WTC11 (cell line): Measurements from ENCODE around the gene TSPAN18. TPM values are rescaled to one million over a fixed set of nuclear protein-coding genes. Genes with fewer than 3 reads are reported as not detected.
A peak's percentile ranks its signal among the peaks of the same experiment; 100 is the strongest.

Source experiments
- ATAC-seq: fragments of 200-7000 bp; cut with Tn5 transposase; 2 replicates; pipeline ENCODE4 v1.10.0; 2021; ENCODE audit warnings: mild to moderate bottlenecking, moderate library complexity
- CTCF ChIA-PET: fragments of 300-600 bp; sonication (Branson Sonifier 250); formaldehyde crosslinking; loops from one replicate; lab custom pipeline; 2021; ENCODE audit warnings: antibody characterized with exemption; lab: Charles Lee
- POLR2A ChIA-PET: fragments of 350-600 bp; sonication (Branson Sonifier 250); formaldehyde crosslinking; loops from one replicate; lab custom pipeline; 2021; ENCODE audit warnings: antibody characterized with exemption; lab: Charles Lee
- DNase-seq: peaks from one replicate; pipeline ENCODE4 v3.0.0; 2021; ENCODE audit warnings: low spot score
- H3K27ac Mint-ChIP-seq: 2 replicates; pipeline ENCODE4 v1.8.0; 2021; ENCODE audit warnings: mixed read lengths
- H3K27me3 Mint-ChIP-seq: 2 replicates; pipeline ENCODE4 v1.8.0; 2021; ENCODE audit warnings: low read depth, mild to moderate bottlenecking, moderate library complexity, mixed read lengths
- H3K36me3 Mint-ChIP-seq: 2 replicates; pipeline ENCODE4 v1.8.0; 2021; ENCODE audit warnings: mixed read lengths
- H3K4me1 Mint-ChIP-seq: 2 replicates; pipeline ENCODE4 v1.8.0; 2022; ENCODE audit warnings: mixed read lengths
- H3K4me3 Mint-ChIP-seq: 2 replicates; pipeline ENCODE4 v1.8.0; 2021; ENCODE audit warnings: mild to moderate bottlenecking, moderate library complexity, mixed read lengths
- H3K9me3 Mint-ChIP-seq: 2 replicates; pipeline ENCODE4 v1.8.0; 2021; ENCODE audit warnings: mixed read lengths
- AFF4 ChIP-seq: sonication (generic); formaldehyde crosslinking; IDR thresholded peaks from 2 replicates; pipeline ENCODE4 v1.8.1; 2023; ENCODE audit warnings: mild to moderate bottlenecking, missing genetic modification reagents, borderline replicate concordance
- ATF1 ChIP-seq: sonication (generic); formaldehyde crosslinking; IDR thresholded peaks from 2 replicates; pipeline ENCODE4 v1.8.1; 2023; ENCODE audit warnings: mild to moderate bottlenecking, moderate library complexity, missing genetic modification reagents
- E2F5 ChIP-seq: sonication (generic); formaldehyde crosslinking; IDR thresholded peaks from 2 replicates; pipeline ENCODE4 v1.8.1; 2022; ENCODE audit warnings: mild to moderate bottlenecking, moderate library complexity, missing genetic modification reagents
- GTF2I ChIP-seq: fragments of 250-450 bp; sonication (Bioruptor Pico); conservative IDR thresholded peaks from 2 replicates; pipeline ENCODE4 v1.4.0; 2021; ENCODE audit warnings: mild to moderate bottlenecking
- HMGA2 ChIP-seq: fragments of 250-450 bp; sonication (Bioruptor Pico); IDR thresholded peaks from 2 replicates; pipeline ENCODE4 v1.4.0; 2021; ENCODE audit warnings: mild to moderate bottlenecking, moderate library complexity
- HMGXB4 ChIP-seq: sonication (generic); formaldehyde crosslinking; IDR thresholded peaks from 2 replicates; pipeline ENCODE4 v1.8.1; 2023; ENCODE audit warnings: mild to moderate bottlenecking, moderate library complexity, missing genetic modification reagents
- MLX ChIP-seq: sonication (generic); formaldehyde crosslinking; IDR thresholded peaks from 2 replicates; pipeline ENCODE4 v1.8.1; 2023; ENCODE audit warnings: mild to moderate bottlenecking, missing genetic modification reagents, moderate library complexity
- PRDM15 ChIP-seq: sonication (generic); formaldehyde crosslinking; IDR thresholded peaks from 2 replicates; pipeline ENCODE4 v1.8.0; 2022; ENCODE audit warnings: missing genetic modification reagents
- RORB ChIP-seq: fragments of 250-450 bp; sonication (Bioruptor Pico); IDR thresholded peaks from 2 replicates; pipeline ENCODE4 v1.9.0; 2021; ENCODE audit warnings: mild to moderate bottlenecking
- SMAD3 ChIP-seq: sonication (generic); formaldehyde crosslinking; IDR thresholded peaks from 2 replicates; pipeline ENCODE4 v1.8.0; 2022; ENCODE audit warnings: missing genetic modification reagents, mild to moderate bottlenecking, borderline replicate concordance
- SMAD4 ChIP-seq: sonication (generic); formaldehyde crosslinking; IDR thresholded peaks from 2 replicates; pipeline ENCODE4 v1.8.0; 2022; ENCODE audit warnings: mild to moderate bottlenecking, missing genetic modification reagents
- SOX15 ChIP-seq: fragments of 250-450 bp; sonication (Bioruptor Pico); IDR thresholded peaks from 2 replicates; pipeline ENCODE4 v1.9.0; 2021; ENCODE audit warnings: mild to moderate bottlenecking
- TCF7 ChIP-seq: sonication (generic); formaldehyde crosslinking; IDR thresholded peaks from 2 replicates; pipeline ENCODE4 v1.8.0; 2022; ENCODE audit warnings: mild to moderate bottlenecking, low read depth, missing genetic modification reagents, moderate library complexity
- ZBTB43 ChIP-seq: sonication (generic); formaldehyde crosslinking; IDR thresholded peaks from 2 replicates; pipeline ENCODE4 v1.8.1; 2023; ENCODE audit warnings: mild to moderate bottlenecking, missing genetic modification reagents
- ZNF263 ChIP-seq: sonication (generic); formaldehyde crosslinking; IDR thresholded peaks from 2 replicates; pipeline ENCODE4 v1.8.1; 2022; ENCODE audit warnings: low read depth, mild to moderate bottlenecking, moderate library complexity, missing genetic modification reagents
- ZNF423 ChIP-seq: fragments of 250-450 bp; sonication (Bioruptor Pico); IDR thresholded peaks from 2 replicates; pipeline ENCODE4 v2.1.2; 2022; ENCODE audit warnings: mild to moderate bottlenecking, moderate library complexity
- ZNF512 ChIP-seq: sonication (generic); formaldehyde crosslinking; IDR thresholded peaks from 2 replicates; pipeline ENCODE4 v1.8.1; 2022; ENCODE audit warnings: missing genetic modification reagents, borderline replicate concordance
- total RNA-seq: library from RNA; stranded (reverse); gene quantifications from 3 replicates; pipeline ENCODE4 v1.2.3, GENCODE V29; 2021

TSPAN18 gene
- total RNA-seq, 1 experiment from 2014 or later: 44.7 TPM

GRCh38 chr11:44789496-44789895, 62.7 kb downstream of the TSPAN18 start:
- TF ChIP-seq TCF7 (no peak), ZNF263 (no peak), PRDM15 (CRISPR knock-in tag) (no peak), ZBTB43 (CRISPR knock-in tag) (no peak), SOX15 (CRISPR knock-in tag) (no peak)
- DNase-seq: no peak
- CTCF ChIA-PET: interaction anchor here (0.9 to 2.8 kb wide), 9 partner anchors 14 to 316 kb away, joined by 3 to 10 read pairs (median 5); no protein-coding TSS in a partner anchor
- ATAC-seq: no peak
- Mint-ChIP-seq H3K9me3 (no peaks in the 10 kb centered on the region), H3K36me3 (no peaks in the 10 kb centered on the region), H3K4me3 (no peak overlapping the region), H3K27ac (peak overlapping the region; percentile 25), H3K4me1 (peaks cover 59% of the 10 kb centered on the region), H3K27me3 (no peaks in the 10 kb centered on the region)
- POLR2A ChIA-PET: interaction anchor here (1.0 kb wide), 1 partner anchor 34 kb away, joined by 3 read pairs; no protein-coding TSS in a partner anchor

GRCh38 chr11:44790211-44790610, 63.4 kb downstream of the TSPAN18 start:
- 0 out of 2 replicates have a peak overlapping the region, but pooled peaks have one; percentile 42 for H3K27ac Mint-ChIP-seq
- H3K4me3 Mint-ChIP-seq: no peak overlapping the region
- CTCF ChIA-PET: interaction anchor here (1.8 kb wide), 2 partner anchors 15 to 137 kb away, joined by 5 to 8 read pairs; no protein-coding TSS in a partner anchor
- TF ChIP-seq RORB (no peak), HMGA2 (CRISPR knock-in tag) (no peak), E2F5 (no peak), ZNF423 (CRISPR knock-in tag) (no peak), GTF2I (CRISPR knock-in tag) (no peak), SMAD3 (CRISPR knock-in tag) (no peak), MLX (CRISPR knock-in tag) (no peak), AFF4 (CRISPR knock-in tag) (no peak), ZNF263 (no peak), ATF1 (CRISPR knock-in tag) (no peak), ZNF512 (CRISPR knock-in tag) (no peak), SMAD4 (CRISPR knock-in tag) (no peak), ZBTB43 (CRISPR knock-in tag) (no peak), HMGXB4 (CRISPR knock-in tag) (no peak)
- TF ChIP-seq, all 79 proteins: peak for 0
- POLR2A ChIA-PET: no interaction called here
- DNase-seq (no peak), ATAC-seq (no peak)
- H3K4me1 Mint-ChIP-seq: peaks cover 54% of the 10 kb centered on the region
- H3K27me3 Mint-ChIP-seq: no peaks in the 10 kb centered on the region
- no peaks in the 10 kb centered on the region for H3K36me3 Mint-ChIP-seq
- H3K9me3 Mint-ChIP-seq: no peaks in the 10 kb centered on the region
